GM12878 (cell line): ENCODE measurements around the gene CLRN3. TPM values are rescaled to one million over a fixed set of nuclear protein-coding genes. Genes with fewer than 3 reads are reported as not detected.

ENCODE experiments used
- CHD1 ChIP-seq: IDR thresholded peaks from 2 replicates; pipeline ENCODE4 v1.6.1; 2012; ENCODE audit warnings: low read depth, low read length, improper control_type of control experiment
- HSF1 ChIP-seq: fragments of 150-350 bp; IDR thresholded peaks from 2 replicates; pipeline ENCODE4 v1.6.1; 2014; ENCODE audit warnings: mild to moderate bottlenecking, low read depth, low read length
- ZNF687 ChIP-seq: fragments of 450-650 bp; IDR thresholded peaks from 2 replicates; pipeline ENCODE4 v1.6.1; 2017; ENCODE audit warnings: mild to moderate bottlenecking, moderate library complexity
- polyA plus RNA-seq, 11 experiments: library from polyadenylated mRNA; depleted of rRNA in 4 of 11; unstranded in 6 of 11; stranded (reverse) in 5 of 11; fragments of >200 nt; fragmentation: Nextera tagmentation in 4 of 11; fragmentation: Illumina TruSeq in 1 of 11; extraction: Ambion mirVana in 4 of 11; extraction: Trizol in 1 of 11; gene quantifications; 1 replicate in 1 of 11; 2 replicates in 10 of 11; pipeline versions ENCODE4 v1.2.1 to v1.2.3, GENCODE V29; 2011 to 2016; ENCODE audit warnings: inconsistent platforms in 2 of 11, missing spikeins in 2 of 11, low read depth in 1 of 11
- total RNA-seq, 4 experiments: library from RNA; depleted of rRNA in 3 of 4; stranded (reverse); fragments of >200 nt in 3 of 4; fragmentation: Illumina TruSeq in 1 of 4; extraction: Trizol in 1 of 4; gene quantifications; 2 replicates each; pipeline versions ENCODE4 v1.2.1 to v1.2.3, GENCODE V29; 2013 to 2021
- TF ChIP-seq, protein P1 (sequence below): fragments of 450-650 bp; IDR thresholded peaks from 2 replicates; pipeline ENCODE4 v1.6.1; 2016; ENCODE audit warnings: mild to moderate bottlenecking, moderate library complexity, borderline replicate concordance

Gene CLRN3
- total and polyA plus RNA-seq, 10 of the 15 experiments (the other 5 are each of a cell fraction or from before 2014, with no cell fraction given): not detected

DNA sequence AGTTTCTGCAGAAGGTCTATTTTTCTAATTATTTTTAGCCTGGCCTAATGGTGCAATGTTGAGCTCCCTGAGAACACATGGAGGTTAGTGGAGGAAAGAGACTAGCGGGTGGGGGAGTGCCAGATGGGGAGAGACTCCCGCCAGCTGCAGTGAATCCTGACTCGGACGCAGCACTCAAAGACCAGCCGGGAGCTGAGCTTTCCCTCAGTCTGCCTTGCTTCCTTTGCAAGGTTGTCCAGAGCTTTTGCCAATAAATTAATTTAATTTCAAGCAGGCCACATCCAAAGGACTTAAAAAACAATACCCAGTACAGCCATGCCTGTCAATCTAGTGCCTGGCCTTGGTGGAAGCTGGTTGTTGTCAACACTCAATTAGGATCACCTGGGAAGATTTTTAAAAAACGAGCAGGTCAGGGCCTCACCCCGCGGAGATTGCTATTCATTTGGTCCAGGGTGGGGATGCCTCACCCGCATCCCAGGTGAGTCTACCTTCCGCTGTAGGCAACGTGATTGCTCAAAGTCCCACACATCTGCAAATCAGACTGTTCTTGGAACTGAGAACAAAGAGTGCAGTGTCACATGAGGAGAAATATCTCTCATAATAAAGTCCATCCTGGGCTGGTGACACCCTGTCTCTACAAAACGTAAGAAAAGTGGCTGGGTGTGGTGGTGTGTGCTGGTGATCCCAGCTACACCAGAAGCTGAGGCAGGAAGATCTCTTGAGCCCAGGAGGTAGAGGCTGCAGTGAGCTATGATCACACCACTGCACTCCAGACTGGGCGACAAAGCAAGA lies 4.0 kb downstream of the CLRN3 start (continued):
- TF ChIP-seq, protein P1, sequence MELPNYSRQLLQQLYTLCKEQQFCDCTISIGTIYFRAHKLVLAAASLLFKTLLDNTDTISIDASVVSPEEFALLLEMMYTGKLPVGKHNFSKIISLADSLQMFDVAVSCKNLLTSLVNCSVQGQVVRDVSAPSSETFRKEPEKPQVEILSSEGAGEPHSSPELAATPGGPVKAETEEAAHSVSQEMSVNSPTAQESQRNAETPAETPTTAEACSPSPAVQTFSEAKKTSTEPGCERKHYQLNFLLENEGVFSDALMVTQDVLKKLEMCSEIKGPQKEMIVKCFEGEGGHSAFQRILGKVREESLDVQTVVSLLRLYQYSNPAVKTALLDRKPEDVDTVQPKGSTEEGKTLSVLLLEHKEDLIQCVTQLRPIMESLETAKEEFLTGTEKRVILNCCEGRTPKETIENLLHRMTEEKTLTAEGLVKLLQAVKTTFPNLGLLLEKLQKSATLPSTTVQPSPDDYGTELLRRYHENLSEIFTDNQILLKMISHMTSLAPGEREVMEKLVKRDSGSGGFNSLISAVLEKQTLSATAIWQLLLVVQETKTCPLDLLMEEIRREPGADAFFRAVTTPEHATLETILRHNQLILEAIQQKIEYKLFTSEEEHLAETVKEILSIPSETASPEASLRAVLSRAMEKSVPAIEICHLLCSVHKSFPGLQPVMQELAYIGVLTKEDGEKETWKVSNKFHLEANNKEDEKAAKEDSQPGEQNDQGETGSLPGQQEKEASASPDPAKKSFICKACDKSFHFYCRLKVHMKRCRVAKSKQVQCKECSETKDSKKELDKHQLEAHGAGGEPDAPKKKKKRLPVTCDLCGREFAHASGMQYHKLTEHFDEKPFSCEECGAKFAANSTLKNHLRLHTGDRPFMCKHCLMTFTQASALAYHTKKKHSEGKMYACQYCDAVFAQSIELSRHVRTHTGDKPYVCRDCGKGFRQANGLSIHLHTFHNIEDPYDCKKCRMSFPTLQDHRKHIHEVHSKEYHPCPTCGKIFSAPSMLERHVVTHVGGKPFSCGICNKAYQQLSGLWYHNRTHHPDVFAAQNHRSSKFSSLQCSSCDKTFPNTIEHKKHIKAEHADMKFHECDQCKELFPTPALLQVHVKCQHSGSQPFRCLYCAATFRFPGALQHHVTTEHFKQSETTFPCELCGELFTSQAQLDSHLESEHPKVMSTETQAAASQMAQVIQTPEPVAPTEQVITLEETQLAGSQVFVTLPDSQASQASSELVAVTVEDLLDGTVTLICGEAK: no peak
- no peak for TF ChIP-seq ZNF687
- no peak for TF ChIP-seq HSF1
- TF ChIP-seq CHD1: no peak
